ENCODE results near the gene SOX21.

The SOX21 gene

GRCh38 chr13:94679614-94680013 lies 32.7 kb downstream of the SOX21 start:
- H3K36me3 ChIP-seq (replicated peaks): no peaks in the 10 kb centered on the region
- no peak overlapping the region for H3K4me3 ChIP-seq
- H3K27me3 ChIP-seq (ENCODE audit: low read depth): no peaks in the 10 kb centered on the region
- H3K4me1 ChIP-seq: peaks cover 2% of the 10 kb centered on the region; the same call in 1 of the 2 replicates
- no peaks in the 10 kb centered on the region for H3K9me3 ChIP-seq
- in situ Hi-C loops (cut with MboI; ENCODE audit: low sequenced_read_pairs): no loop called here
- DNase-seq (ENCODE audit: low spot score in 2 of 2): no peak

GRCh38 chr13:94678845-94679244 lies 33.5 kb downstream of the SOX21 start:
- in situ Hi-C loops (cut with MboI; ENCODE audit: low sequenced_read_pairs): no loop called here
- peaks cover 9% of the 10 kb centered on the region; the same call in 1 of the 2 replicates for H3K4me1 ChIP-seq
- H3K4me3 ChIP-seq: no peak overlapping the region
- H3K36me3 ChIP-seq (replicated peaks): no peaks in the 10 kb centered on the region
- H3K9me3 ChIP-seq: no peaks in the 10 kb centered on the region
- H3K27me3 ChIP-seq (ENCODE audit: low read depth): no peaks in the 10 kb centered on the region
- no peak for DNase-seq (ENCODE audit: low spot score in 2 of 2)

GRCh38 chr13:94677799-94678198 lies 34.5 kb downstream of the SOX21 start:
- H3K4me1 ChIP-seq: peaks cover 10% of the 10 kb centered on the region; the same call in 1 of the 2 replicates
- no peak overlapping the region for H3K4me3 ChIP-seq
- H3K36me3 ChIP-seq (replicated peaks): no peaks in the 10 kb centered on the region
- DNase-seq (ENCODE audit: low spot score in 2 of 2): no peak
- in situ Hi-C loops (cut with MboI; ENCODE audit: low sequenced_read_pairs): no loop called here
- no peaks in the 10 kb centered on the region for H3K27me3 ChIP-seq (ENCODE audit: low read depth)
- no peaks in the 10 kb centered on the region for H3K9me3 ChIP-seq

- H3K27me3 ChIP-seq (ENCODE audit: low read depth): no peaks in the 10 kb centered on the region
- no peaks in the 10 kb centered on the region for H3K36me3 ChIP-seq (replicated peaks)
- peak; percentile 79 to 90 for DNase-seq (ENCODE audit: low spot score in 2 of 2)
- in situ Hi-C loops (cut with MboI; ENCODE audit: low sequenced_read_pairs): no loop called here
- H3K4me1 ChIP-seq: peaks cover 10% of the 10 kb centered on the region; the same call in 1 of the 2 replicates
- H3K4me3 ChIP-seq: no peak overlapping the region
- no peaks in the 10 kb centered on the region for H3K9me3 ChIP-seq
These were observed 37.6 kb downstream of the SOX21 start for GRCh38 chr13:94674609-94675348.

GRCh38 chr13:94673851-94674250 lies 38.5 kb downstream of the SOX21 start:
- H3K4me1 ChIP-seq: peaks cover 10% of the 10 kb centered on the region; the same call in 1 of the 2 replicates
- no peak overlapping the region for H3K4me3 ChIP-seq
- DNase-seq (ENCODE audit: low spot score in 2 of 2): peak; percentile 8 to 39
- H3K9me3 ChIP-seq: no peaks in the 10 kb centered on the region
- no peaks in the 10 kb centered on the region for H3K36me3 ChIP-seq (replicated peaks)
- no peaks in the 10 kb centered on the region for H3K27me3 ChIP-seq (ENCODE audit: low read depth)
- in situ Hi-C loops (cut with MboI; ENCODE audit: low sequenced_read_pairs): no loop called here

GRCh38 chr13:94672400-94672799 lies 39.9 kb downstream of the SOX21 start:
- in situ Hi-C loops (cut with MboI; ENCODE audit: low sequenced_read_pairs): no loop called here
- DNase-seq (ENCODE audit: low spot score in 2 of 2): no peak
- no peak overlapping the region for H3K4me3 ChIP-seq
- peaks cover 10% of the 10 kb centered on the region; the same call in 1 of the 2 replicates for H3K4me1 ChIP-seq
- H3K9me3 ChIP-seq: no peaks in the 10 kb centered on the region
- no peaks in the 10 kb centered on the region for H3K36me3 ChIP-seq (replicated peaks)
- no peaks in the 10 kb centered on the region for H3K27me3 ChIP-seq (ENCODE audit: low read depth)

- DNase-seq (ENCODE audit: low spot score in 2 of 2): no peak
- H3K4me1 ChIP-seq: peaks cover 9% of the 10 kb centered on the region
- H3K27me3 ChIP-seq (ENCODE audit: low read depth): no peaks in the 10 kb centered on the region
- H3K36me3 ChIP-seq (replicated peaks): no peaks in the 10 kb centered on the region
- H3K4me3 ChIP-seq: no peak overlapping the region
- in situ Hi-C loops (cut with MboI; ENCODE audit: low sequenced_read_pairs): loop anchor here (10.0 kb wide), 1 partner anchor 508 kb away; no protein-coding TSS in a partner anchor
- H3K9me3 ChIP-seq: no peaks in the 10 kb centered on the region
These were observed 45.2 kb downstream of the SOX21 start for GRCh38 chr13:94667190-94667589.

- H3K9me3 ChIP-seq: no peaks in the 10 kb centered on the region
- in situ Hi-C loops (cut with MboI; ENCODE audit: low sequenced_read_pairs): loop anchor here (10.0 kb wide), 1 partner anchor 509 kb away; no protein-coding TSS in a partner anchor
- H3K36me3 ChIP-seq (replicated peaks): no peaks in the 10 kb centered on the region
- H3K27me3 ChIP-seq (ENCODE audit: low read depth): no peaks in the 10 kb centered on the region
- H3K4me3 ChIP-seq: no peak overlapping the region
- DNase-seq (ENCODE audit: low spot score in 2 of 2): no peak
- peaks cover 9% of the 10 kb centered on the region for H3K4me1 ChIP-seq
These were observed 46.3 kb downstream of the SOX21 start for GRCh38 chr13:94666065-94666464.

DNA sequence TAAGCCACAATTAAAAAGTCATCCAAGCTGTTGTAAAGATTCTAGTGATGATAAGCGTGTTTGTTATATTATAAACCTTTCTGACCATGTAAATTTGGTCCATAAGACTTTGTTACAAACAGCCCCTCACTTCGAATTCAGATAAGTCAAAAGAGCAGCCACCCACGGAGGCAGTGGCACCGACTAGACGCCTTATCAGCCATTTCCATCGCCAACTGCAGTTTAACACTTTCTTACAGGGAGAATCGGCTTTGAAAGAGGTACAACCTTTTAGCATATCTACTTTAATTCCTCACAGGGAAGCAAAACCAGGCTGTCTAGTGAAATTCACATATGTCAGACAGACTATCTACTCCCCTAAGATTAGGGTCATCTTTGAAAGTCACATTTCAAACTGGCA lies 47.5 kb downstream of the SOX21 start:
- in situ Hi-C loops (cut with MboI; ENCODE audit: low sequenced_read_pairs): loop anchor here (10.0 kb wide), 1 partner anchor 510 kb away; no protein-coding TSS in a partner anchor
- no peak overlapping the region for H3K4me3 ChIP-seq
- no peaks in the 10 kb centered on the region for H3K36me3 ChIP-seq (replicated peaks)
- no peaks in the 10 kb centered on the region for H3K27me3 ChIP-seq (ENCODE audit: low read depth)
- DNase-seq (ENCODE audit: low spot score in 2 of 2): no peak
- H3K4me1 ChIP-seq: peaks cover 9% of the 10 kb centered on the region
- H3K9me3 ChIP-seq: no peaks in the 10 kb centered on the region

GRCh38 chr13:94662274-94662945 lies 49.9 kb downstream of the SOX21 start:
- Histone ChIP-seq H3K36me3 (replicated peaks) (no peaks in the 10 kb centered on the region), H3K4me1 (peaks cover 9% of the 10 kb centered on the region), H3K4me3 (no peak overlapping the region), H3K9me3 (no peaks in the 10 kb centered on the region), H3K27me3 (ENCODE audit: low read depth) (no peaks in the 10 kb centered on the region)
- in situ Hi-C loops (cut with MboI; ENCODE audit: low sequenced_read_pairs): loop anchor here (10.0 kb wide), 1 partner anchor 512 kb away; no protein-coding TSS in a partner anchor
- DNase-seq (ENCODE audit: low spot score in 2 of 2): peak; percentile 7 to 12

- in situ Hi-C loops (cut with MboI; ENCODE audit: low sequenced_read_pairs): loop anchor here (10.0 kb wide), 1 partner anchor 513 kb away; no protein-coding TSS in a partner anchor
- no peak for DNase-seq (ENCODE audit: low spot score in 2 of 2)
These were observed 50.9 kb downstream of the SOX21 start for GRCh38 chr13:94661406-94661805.

GRCh38 chr13:94660695-94661326 lies 51.5 kb downstream of the SOX21 start:
- Histone ChIP-seq H3K9me3 (no peaks in the 10 kb centered on the region), H3K36me3 (replicated peaks) (no peaks in the 10 kb centered on the region), H3K27me3 (ENCODE audit: low read depth) (no peaks in the 10 kb centered on the region), H3K4me1 (peaks cover 9% of the 10 kb centered on the region), H3K4me3 (no peak overlapping the region)
- in situ Hi-C loops (cut with MboI; ENCODE audit: low sequenced_read_pairs): loop anchor here (10.0 kb wide), 1 partner anchor 514 kb away; no protein-coding TSS in a partner anchor
- DNase-seq (ENCODE audit: low spot score in 2 of 2): peak; percentile 34 to 47

More at GRCh38 chr13:94661406-94661805, 50.9 kb downstream of the SOX21 start:
- Histone ChIP-seq H3K9me3 (no peaks in the 10 kb centered on the region), H3K27me3 (ENCODE audit: low read depth) (no peaks in the 10 kb centered on the region), H3K36me3 (replicated peaks) (no peaks in the 10 kb centered on the region), H3K4me1 (peaks cover 9% of the 10 kb centered on the region), H3K4me3 (no peak overlapping the region)
